Thyroid gland (tissue), 4 donors: ENCODE measurements around the gene TBC1D5.

ENCODE experiments used
- POLR2A ChIP-seq, 2 donors: fragments of 450-650 bp; IDR thresholded peaks; one replicate each; pipeline ENCODE4 v1.6.1; 2017; ENCODE audit warnings: antibody characterized with exemption in 2 of 2, mild to moderate bottlenecking in 2 of 2, moderate library complexity in 1 of 2
- TF ChIP-seq, protein P1 (sequence below), 6 experiments: fragments of 200-600 bp in 3 of 6; fragments of 450-650 bp in 3 of 6; sonication (generic) in 3 of 6; IDR thresholded peaks; one replicate each; pipeline ENCODE4 v1.5.1; 2016 to 2019; ENCODE audit warnings: antibody characterized with exemption in 6 of 6, mild to moderate bottlenecking in 2 of 6, inconsistent platforms in 1 of 6, moderate library complexity in 1 of 6

DNA sequence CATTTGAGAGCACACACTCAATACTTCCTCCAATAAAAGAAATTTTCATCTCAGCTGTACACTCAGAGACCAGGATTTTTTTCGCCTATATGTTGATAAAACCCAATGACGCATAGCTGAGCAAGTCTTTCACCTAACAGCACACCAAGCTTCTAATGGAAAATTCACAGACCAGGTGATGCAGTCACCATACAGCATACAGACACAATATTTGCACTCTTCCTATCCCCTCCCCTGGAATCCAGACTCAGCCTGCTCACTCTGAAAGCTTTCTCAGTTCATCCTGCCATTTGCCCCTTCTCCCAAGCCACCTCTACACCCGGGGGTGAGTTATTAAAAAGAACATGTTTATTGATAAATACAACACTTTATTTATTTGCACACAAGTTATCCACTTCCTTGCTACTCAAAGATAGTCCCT lies 1.7 kb downstream of the TBC1D5 start:
- TF ChIP-seq, protein P1, sequence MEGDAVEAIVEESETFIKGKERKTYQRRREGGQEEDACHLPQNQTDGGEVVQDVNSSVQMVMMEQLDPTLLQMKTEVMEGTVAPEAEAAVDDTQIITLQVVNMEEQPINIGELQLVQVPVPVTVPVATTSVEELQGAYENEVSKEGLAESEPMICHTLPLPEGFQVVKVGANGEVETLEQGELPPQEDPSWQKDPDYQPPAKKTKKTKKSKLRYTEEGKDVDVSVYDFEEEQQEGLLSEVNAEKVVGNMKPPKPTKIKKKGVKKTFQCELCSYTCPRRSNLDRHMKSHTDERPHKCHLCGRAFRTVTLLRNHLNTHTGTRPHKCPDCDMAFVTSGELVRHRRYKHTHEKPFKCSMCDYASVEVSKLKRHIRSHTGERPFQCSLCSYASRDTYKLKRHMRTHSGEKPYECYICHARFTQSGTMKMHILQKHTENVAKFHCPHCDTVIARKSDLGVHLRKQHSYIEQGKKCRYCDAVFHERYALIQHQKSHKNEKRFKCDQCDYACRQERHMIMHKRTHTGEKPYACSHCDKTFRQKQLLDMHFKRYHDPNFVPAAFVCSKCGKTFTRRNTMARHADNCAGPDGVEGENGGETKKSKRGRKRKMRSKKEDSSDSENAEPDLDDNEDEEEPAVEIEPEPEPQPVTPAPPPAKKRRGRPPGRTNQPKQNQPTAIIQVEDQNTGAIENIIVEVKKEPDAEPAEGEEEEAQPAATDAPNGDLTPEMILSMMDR (IDR thresholded peaks at IDR 0.05): no peak
- no peak for TF ChIP-seq POLR2A (IDR thresholded peaks at IDR 0.05)
